Keratinocyte (primary cell): Measurements from ENCODE around the gene DEGS2.

ENCODE experiments used
- CTCF ChIP-seq, 3 experiments: IDR thresholded peaks in 1 of 3; conservative IDR thresholded peaks in 1 of 3; optimal IDR thresholded peaks in 1 of 3; 2 replicates in 2 of 3; 3 replicates in 1 of 3; pipeline versions ENCODE3 to v1.5.1; 2011; ENCODE audit warnings: low read length in 3 of 3, mild to moderate bottlenecking in 3 of 3, moderate library complexity in 2 of 3, control low read depth in 1 of 3, inconsistent platforms in 1 of 3; ENCODE audit not compliant: insufficient read depth in 2 of 3; ENCODE audit errors: extremely low read depth in 1 of 3
- EZH2 ChIP-seq: IDR thresholded peaks from one replicate; pipeline ENCODE4 v1.6.1; 2012; ENCODE audit warnings: inconsistent platforms, mild to moderate bottlenecking, low read length, moderate library complexity

GRCh38 chr14:100103250-100104005 is 56.0 kb downstream of the DEGS2 start:
- TF ChIP-seq EZH2 (no peak), CTCF (optimal IDR thresholded peaks at IDR 0.05 in 1 of 3, IDR thresholded peaks at IDR 0.05 in 1 of 3, conservative IDR thresholded peaks at IDR 0.05 in 1 of 3; ENCODE audit: extremely low read depth in 1 of 3, insufficient read depth in 2 of 3, low read length in 3 of 3) (no peak)
